HG02571 (cell line): Measurements from ENCODE around the gene PHIP.
"Not testable (repeated sequence)": the region's sequence is repeated elsewhere in the genome, so short reads cannot be mapped to it uniquely, and the experiment has no call there.

Experiments
- ATAC-seq: cut with Tn5 transposase; IDR thresholded peaks from one replicate; pipeline ENCODE4 v1.9.1; 2021; ENCODE audit warnings: mild to moderate bottlenecking, moderate library complexity; ENCODE audit not compliant: unreplicated experiment

PHIP gene

GRCh38 chr6:79078075-79078969 lies at the start of gene PHIP:
TSS of gene PHIP (minus strand) at chr6:79078254. CDS start at chr6:79078068, 186 bp downstream.
- peak; percentile 66 for ATAC-seq

DNA sequence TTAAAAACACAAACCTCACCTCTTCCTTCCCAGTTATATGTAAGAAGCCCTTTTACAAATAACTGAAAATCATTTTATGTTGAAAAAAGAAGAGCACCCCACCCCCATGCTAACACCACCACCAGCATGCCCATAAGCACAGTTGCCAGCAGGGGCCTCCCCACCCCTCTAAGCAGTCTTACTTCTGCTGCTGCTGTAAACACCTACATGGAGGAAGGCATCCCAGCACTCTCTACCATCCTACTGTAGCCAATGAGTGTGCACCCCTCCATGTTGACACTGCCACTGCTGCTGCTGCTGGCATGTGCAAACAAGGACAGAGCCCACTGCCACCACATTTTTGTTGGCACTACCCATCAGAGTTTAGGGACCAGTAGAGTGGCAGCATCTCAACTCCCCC lies 49.6 kb upstream of the PHIP start:
- ATAC-seq: no peak

GRCh38 chr6:79119217-79119616 lies 41.2 kb upstream of the PHIP start:
- ATAC-seq: no peak

DNA sequence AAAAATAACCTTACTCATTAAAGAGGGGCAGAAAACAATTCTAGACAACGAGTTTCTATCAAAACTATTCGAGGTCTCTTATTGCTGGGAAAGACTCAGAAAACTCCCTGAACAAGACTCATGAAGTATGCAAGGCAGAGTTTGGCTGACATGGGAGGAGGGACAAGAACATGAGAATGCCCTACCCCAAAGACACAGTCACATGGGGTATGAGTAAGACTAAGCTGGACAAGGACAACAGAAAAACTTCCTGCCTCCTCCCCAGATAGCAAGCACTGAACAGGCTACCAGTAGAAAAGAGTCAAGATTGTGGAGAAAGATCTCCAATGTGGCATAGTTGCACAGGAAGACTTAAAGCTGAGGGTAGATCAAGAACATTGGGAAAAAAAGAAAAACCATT lies 39.7 kb upstream of the PHIP start:
- no peak for ATAC-seq

- ATAC-seq: no peak
These were observed 37.6 kb upstream of the PHIP start for GRCh38 chr6:79115553-79116182.

DNA sequence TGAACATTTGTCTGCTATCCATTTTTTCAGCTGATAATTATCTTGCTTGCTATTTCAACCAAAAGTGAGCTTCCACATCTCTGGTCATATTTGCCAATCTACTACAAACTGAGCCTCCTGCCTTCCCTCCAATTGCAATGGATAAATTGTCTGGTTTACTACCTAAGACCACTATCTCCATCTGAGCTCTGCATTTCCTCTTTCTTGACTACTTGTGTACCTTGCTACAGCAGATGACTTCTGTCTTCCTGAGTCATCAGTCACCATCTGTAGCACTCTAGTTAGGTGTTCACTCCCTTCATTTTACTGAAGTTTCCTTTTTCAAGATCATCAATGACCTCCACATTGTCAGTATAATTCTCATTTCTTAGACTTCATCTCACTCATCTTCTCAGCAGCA lies 33.5 kb upstream of the PHIP start:
- ATAC-seq: no peak

DNA sequence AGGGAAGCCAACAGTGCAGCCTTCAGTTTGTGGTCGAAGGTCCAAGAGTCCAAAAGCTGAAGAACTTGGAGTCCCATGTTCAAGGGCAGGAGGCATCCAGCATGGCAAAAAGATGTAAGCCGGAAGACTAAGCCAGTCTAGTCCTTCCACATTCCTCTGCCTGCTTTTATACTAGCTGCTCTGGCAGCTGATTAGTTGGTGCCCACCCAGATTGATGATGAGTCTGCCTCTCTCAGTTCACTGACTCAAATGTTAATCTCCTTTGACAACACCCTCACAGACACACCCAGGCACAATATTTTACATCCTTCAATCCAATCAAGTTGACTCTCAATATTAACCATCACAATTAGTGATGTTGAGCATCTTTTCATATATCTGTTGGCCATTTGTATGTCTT lies 23.1 kb upstream of the PHIP start:
- ATAC-seq: no peak

DNA sequence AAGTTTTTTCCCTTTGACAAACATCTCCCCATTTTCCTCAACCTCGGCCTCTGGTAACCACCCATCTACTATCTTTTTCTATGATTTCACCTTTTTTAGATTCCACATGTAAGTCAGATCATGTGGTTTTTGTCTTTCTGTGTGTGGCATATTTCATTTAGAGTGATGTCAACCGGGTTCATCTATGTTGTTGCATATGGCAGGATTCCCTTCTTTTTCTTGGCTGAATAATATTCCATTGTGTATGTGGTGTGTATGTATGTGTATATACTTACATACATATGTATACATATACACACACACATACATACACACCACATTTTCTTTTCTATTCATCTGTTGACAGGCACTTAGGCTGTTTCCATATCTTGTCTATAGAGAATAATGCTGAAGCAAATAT lies 22.2 kb upstream of the PHIP start:
- no peak for ATAC-seq

GRCh38 chr6:79094938-79095337 lies 16.9 kb upstream of the PHIP start:
- ATAC-seq: no peak

- not testable (repeated sequence) for ATAC-seq
These were observed 13.7 kb upstream of the PHIP start for GRCh38 chr6:79091801-79092200.

DNA sequence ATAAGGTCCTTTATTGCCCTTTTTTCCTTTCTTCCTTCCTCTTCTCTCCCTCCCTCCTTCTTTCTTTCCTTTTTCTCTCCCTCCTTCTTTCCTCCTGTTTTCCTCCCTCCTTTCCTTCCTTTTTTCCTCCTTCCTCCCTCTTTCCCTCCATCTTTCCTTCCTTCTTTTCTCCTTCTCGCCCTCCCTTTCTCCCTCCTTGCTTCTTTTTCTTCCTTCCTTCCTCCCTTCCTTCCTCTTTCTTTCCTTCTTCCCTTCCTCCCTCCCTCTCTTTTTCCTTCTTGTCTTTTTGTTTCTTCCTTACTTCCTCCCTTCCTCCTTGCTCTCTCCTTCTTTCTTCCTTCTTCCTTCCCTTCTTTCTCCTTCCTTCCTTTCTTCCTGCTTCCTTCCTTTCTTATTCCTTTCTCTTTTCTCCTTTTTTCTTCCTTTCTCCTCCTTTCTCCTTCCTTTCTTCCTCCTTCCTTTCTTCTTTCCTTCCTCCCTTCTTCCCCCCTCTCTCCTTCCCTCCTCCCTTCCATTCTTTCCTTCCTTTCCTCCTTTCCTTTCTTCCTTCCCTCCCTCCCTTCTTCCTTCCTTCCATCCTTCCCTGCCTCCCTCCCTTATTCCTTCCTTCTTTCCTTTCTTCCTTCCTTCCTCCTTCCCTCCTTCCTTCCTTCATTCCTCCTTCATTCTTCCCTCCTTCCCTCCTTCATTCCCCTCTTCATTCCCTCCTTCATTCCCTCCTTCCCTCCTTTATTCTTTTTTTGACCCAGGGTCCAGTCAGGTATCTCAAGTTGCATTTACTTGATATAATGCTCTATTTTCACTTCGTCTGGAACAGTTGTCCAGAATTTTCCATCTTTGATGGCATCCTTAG lies 11.7 kb upstream of the PHIP start:
- ATAC-seq: no peak

GRCh38 chr6:79084693-79085092 lies 6.6 kb upstream of the PHIP start:
- no peak for ATAC-seq

DNA sequence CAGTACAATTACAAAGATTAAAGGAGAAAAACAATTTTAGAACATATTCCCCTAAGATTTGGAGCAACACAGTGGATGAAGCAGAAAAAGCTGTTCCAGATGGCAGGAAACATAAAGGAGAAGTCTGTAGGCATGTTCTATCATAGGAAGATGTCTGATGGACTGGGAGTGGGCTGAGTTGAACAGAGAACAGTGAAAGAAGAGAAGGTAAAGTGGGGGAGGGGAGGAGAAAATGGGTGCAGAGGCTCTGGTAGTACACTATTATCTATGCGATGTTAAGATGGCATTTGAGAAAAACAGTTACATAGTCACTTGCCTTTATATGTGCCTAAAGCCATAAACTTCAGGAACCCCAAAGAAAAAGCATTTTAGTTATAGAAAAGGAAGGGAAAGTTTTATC lies 4.2 kb upstream of the PHIP start:
- no peak for ATAC-seq

- no peak for ATAC-seq
These were observed 3.6 kb upstream of the PHIP start for GRCh38 chr6:79081663-79082062.

DNA sequence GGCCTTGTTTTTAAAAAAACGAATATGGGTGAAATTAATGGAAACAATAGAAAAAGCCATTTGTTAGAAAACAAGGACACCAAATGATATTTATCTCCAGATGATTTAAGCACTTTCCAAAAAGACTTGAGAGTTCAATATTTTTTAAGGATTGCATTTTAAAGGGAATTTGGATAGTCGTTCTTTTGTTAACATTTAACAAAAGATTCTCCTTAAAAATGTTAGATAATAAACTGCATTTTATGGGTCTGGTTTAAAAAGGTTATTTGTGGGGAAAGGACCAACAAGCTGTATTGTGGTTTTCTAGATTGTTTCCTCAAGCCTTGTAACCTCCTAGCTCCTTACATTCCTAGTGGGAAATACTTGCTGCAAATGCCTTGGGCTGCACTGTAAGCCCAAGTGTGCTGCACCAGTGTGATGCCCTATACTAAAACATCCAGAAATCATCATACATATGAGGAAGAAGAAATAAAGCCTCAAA lies 1.5 kb upstream of the PHIP start:
- no peak for ATAC-seq

DNA sequence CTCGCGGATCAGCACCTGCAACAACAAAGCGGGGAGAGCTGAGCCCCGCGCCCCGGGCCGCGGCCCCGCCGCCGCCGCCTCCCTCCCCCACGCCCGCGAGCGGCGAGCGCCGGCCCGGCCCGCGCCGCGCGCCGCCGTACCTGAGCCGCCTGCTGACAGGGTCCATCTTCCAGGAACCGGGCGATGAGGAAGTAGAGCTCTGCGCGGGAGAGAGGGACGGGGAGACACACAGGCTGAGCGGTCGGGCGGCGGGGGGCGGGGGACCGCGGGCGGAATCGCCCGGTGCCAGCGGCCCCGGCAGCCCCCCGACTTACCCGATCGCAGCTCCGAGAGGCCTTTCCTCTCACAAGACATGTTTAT lies 359 bp downstream of the PHIP start:
- ATAC-seq: peak; percentile 23

DNA sequence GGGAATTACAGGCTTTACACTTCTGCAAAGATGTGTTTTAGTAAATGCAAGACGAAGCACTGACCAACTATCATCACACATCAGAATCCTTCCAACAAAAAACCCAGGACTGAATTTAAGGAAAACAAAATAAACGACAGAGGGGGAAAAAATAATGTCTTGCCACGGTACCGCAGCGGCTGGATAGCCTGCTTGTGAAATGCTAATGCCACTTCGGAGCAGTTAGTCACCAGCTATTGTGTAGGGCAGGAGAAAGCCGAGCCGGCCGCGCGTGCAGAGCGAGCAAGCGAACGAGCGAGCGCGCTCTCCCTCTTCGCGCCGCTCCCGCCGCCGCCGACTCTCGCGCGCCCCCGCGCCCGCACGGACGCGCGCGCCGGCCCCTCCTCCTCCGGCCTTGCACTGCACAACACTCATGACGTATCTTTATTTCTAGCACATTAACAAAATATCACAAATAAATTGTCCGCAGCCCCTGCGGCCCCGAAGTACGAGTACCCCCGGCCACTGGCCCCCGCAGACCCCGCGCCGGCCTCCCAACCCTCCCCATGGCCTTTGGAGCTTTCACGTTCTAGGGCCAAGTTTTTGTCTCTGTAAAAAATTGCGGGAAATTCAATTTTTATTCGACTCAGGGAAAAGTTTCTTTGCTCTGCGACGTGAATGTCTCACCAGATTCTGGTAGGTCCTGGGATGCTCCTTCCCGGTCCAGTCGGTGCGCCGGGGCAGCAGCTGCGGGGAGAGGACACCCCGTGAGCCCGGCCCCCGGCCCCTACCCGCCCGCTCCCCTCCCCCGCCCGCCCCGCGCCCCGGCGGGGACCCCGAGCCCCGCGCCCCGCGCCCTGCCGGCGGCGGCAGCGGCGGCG lies 1.0 kb downstream of the PHIP start:
- peak; percentile 51 for ATAC-seq

GRCh38 chr6:79076160-79076559 lies 1.9 kb downstream of the PHIP start:
- no peak for ATAC-seq

DNA sequence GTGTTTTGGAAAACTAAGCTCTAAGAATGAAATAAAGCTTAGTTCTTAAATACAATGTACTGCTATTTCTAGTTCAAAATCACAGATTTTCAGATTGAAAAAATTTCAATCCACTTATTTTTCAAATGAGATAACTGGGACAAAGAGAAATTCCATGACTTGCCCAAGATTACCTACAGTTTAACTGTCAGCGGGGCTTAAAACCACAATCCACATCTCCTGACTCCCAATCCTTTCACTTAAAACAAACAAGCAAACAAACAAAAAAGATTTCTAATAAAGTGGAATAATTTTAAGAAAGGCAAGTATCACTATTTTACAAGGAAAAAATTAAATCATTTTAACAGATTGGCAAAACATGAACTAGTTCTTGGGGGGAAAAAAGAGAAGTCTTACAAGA lies 4.2 kb downstream of the PHIP start:
- no peak for ATAC-seq

DNA sequence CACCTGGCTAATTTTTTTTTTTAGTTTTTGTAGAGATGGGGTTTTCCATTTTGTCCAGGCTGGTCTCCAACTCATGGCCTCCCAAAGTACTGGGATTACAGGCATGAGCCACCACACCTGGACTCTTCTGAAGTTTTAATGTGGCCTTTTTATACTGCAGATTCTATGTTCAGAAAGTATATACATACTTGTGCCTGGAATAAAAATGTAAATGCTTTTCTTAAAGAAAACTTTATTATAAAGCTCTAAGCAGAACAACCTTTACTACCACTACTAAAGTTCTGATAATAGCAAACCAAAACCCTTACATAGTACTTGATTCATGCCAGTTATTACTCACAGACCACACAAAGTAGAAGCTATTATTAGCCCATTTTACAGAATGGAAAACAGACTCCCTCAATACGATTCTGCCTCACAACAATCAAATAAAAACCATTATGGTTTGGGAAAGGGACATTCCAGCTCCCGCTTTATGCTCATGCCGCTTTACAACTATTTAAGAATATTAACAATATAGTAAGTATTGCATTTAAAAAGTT lies 5.3 kb downstream of the PHIP start:
- no peak for ATAC-seq
